ENCODE results near the gene SPRR2E.
"Not testable (repeated sequence)": the region's sequence is repeated elsewhere in the genome, so short reads cannot be mapped to it uniquely, and the experiment has no call there.

The SPRR2E gene

DNA sequence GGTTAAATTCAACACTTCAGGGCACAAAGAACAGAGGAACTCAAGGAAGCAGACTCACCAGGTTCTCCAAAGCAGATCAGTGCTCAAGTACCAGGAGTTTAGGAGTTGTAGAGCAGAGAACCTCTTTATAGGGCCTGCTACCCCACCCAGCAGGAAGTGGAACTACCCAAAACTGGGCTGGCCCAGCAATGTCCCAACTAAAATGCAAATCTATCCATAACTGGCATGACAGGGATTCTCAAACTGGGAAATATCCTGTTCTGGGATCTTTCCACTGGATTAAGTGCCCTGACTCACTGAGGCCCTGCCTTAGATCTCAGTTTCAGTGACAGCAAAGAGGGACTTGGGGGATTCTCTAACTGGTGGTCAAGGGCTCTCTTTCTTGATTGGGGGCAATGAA lies at the start of gene SPRR2E:
Gene SPRR2E (minus strand): TSS at position 101 of the 400 bp plus-strand sequence. CDS start 775 bp downstream, outside the sequence.
- no peak for DNase-seq

DNA sequence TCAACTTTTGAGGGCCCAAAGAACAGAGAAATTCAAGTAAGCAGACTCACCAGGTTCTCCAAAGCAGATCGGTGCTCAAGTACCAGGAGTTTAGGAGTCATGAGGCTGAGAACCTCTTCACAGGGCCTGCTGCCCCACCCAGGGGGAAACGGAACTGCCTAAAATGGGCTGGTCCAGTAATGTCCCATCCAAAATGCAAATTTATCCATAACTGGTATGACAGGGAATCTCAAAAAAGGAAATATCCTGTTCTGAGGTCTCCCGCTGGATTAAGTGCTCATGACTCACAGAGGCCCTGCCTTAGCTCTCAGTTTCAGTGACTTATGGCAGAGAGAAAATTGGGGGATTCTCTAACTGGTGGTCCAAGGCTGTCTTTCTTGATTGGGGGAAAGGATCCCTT lies 47.1 kb upstream of the SPRR2E start:
- DNase-seq = no peak

DNA sequence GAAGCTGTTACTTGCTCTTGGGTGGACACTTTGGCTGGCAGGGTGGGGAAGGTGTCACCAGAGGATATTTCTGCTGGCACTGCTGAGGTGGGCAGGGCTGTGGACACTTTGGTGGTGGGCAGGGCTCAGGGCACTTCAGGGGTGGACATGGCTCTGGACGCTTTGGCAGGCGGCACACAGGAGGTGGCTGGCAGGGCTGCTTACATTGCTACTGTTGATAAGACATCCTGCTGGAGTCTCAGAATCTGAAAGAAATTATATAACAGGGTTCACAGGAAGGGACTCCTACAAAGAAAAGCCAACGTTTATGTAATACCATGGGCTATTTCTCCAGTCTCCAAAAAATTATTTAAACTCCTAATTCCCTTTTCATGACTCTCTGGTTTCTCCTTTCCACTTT lies 46.2 kb upstream of the SPRR2E start:
- no peak for DNase-seq

DNA sequence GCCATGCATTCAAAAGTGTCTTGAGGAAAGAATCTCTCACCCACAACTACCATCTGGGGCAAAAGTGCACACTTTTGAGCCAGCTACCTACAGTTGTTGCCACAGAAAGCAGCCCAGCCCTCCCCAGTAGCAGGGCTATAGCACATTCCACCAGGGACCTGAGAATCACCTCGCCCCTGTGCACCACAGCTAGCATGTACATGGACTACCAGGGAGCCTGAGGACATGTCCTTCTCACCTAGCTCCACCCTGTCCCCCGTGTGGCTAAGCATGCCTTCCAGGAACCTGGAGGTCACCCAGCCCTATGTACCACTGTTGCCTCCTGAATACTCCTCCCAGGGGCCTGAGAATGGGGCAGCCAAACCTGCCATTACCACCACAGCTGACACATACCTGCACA lies 39.4 kb upstream of the SPRR2E start:
- DNase-seq = no peak

DNA sequence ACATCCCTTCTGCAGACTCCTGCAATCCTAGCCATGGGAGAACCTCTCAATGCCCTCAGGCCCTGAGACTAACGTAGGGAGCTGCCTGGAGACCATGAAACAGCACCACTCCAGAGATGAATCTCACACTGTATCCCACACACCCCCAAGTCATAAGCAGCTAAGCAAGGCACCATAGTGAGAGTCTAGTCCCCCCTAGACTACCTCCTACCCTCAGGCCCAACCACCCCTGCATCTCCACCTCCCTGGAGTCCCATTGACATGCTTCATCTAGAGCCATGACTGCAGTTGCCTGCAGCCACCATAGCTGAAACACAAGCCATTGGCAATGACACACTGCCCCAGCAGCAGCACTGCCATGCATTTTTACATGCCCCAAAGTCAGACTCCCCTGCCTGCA lies 38.9 kb upstream of the SPRR2E start:
- DNase-seq = no peak

DNA sequence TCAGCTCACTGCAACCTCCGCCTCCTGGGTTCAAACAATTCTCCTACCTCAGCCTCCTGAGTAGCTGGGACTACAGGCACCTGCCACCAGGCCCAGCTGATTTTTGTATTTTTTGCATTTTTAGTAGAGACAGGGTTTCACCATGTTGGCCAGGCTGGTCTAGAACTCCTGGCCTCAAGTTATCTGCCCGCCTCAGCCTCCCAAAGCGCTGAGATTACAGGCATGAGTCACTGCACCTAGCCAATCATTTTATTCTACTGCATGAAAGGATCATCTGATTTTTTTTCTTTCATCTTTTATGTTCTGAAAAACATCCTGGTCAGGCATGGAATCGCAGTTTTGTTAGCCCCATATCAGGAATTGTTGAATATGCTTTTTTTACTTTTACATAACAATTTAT lies 34.4 kb upstream of the SPRR2E start:
- DNase-seq = not testable (repeated sequence)

DNA sequence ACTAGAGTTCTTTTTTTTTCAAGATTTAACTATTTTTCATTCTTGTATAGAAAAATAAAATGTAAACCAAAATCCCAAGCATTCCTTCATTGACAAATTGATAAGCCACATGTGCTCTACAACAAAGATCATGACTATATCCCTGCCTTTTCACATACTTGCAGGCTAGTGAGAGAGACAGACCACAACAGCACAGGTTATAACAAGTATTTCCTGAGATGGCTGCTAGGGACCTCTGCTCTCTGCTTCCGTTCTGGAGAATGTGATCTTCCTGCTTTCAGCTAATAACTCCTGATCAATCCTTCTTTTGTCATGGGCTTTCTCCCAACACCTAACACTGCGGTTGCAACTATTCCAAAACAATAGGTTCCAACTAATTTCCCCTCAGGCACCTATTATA lies 33.0 kb upstream of the SPRR2E start:
- no peak for DNase-seq

DNA sequence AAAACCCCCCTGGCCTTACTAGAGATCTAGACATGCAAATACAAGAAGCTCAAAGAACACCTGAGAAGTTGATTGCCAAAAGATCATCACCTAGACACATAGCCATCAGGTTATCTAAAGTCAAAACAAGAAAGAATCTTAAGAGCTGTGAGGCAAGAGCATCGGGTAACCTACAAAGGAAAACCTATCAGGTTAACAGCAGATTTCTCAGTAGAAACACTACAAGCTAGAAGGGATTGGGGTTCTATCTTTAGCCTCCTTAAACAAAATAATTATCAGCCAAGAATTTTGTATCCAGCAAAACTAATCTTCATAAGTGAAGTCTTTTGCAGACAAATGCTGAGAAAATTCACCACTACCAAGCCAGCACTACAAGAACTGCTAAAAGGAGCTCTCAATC lies 31.2 kb upstream of the SPRR2E start:
- DNase-seq = no peak

DNA sequence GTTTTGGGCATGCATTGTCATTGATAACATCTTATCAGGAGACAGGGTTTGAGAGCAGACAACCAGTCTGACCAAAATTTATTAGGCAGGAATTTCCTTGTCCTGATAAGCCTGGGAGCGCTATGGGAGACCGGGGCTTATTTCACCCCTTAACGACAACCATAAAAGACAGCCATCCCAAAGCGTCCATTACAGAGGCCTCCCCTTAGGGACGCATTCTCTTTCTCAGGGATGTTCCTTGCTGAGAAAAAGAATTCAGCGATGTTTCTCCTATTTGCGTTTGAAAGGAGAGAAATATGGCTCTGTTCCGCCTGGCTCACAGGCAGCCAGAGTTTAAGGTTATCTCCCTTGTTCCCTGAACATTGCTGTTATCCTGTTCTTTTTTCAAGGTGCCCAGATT lies 29.5 kb upstream of the SPRR2E start:
- not testable (repeated sequence) for DNase-seq

DNA sequence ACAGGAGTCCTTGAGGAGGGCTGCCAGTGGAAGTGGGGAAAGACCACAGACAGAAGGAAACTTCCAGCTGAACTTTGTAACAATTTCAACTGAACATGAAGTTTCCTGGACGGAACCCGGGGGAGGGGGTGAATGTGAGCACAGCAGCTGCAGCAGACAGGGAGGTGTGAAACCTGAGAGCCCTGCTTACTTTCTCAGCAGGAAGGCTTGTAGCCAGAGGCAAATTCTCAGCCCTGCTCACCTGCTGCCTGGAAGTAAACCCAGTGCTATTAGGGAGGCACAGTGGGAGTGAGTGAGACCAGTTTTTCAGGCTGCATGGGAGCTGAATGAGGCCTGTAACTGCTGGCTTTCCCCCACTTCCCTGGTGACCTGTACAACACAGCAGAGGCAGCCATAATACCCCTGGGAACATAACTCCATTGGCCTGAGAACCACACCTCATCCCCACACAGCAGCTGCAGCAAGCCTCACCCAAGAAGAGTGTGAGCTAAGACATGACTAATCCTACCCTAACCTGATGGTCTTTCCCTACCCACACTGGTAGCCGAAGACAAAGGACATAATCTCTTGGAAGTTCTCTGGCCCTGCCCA lies 28.6 kb upstream of the SPRR2E start:
- no peak for DNase-seq

DNA sequence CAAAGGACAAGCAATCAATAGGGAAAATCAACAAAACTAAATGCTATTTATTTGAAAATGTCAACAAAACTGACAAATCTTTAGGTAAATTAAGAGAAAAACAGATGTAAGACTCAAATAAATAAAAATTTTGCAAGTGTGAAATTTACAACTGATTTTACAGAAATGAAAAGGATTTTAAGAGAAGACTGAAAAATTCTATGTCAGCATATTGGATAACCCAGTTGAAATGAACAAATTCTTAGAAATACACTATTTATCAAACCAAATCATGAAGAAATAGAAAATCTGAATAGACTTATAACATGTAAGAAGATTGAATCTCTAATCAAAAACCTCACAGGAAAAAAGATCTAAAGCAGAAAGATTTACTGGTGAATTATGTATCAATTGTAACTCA lies 26.6 kb upstream of the SPRR2E start:
- no peak for DNase-seq

DNA sequence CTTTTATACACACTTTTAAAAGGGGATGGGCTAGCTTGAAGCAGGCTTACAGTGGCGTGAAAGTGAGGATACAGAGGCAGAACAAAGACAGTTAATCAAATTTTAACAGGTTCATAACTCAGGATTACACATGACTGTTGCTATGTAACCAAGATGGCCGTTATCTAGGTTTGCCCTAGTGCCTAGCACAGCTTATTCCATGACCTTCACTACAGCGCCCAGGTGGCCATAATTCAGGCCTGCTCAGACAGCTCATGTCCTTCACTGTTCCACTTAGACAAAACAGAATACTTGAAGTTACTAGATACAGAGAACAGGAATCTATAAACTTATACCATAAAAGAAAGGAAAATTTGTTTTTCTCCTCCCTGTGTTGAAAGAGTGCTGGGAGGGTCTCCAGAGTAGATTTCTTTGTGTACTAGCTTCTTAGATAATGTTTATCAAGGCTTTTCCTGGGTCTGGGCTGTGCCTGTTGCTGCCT lies 25.2 kb upstream of the SPRR2E start:
- DNase-seq = no peak

DNA sequence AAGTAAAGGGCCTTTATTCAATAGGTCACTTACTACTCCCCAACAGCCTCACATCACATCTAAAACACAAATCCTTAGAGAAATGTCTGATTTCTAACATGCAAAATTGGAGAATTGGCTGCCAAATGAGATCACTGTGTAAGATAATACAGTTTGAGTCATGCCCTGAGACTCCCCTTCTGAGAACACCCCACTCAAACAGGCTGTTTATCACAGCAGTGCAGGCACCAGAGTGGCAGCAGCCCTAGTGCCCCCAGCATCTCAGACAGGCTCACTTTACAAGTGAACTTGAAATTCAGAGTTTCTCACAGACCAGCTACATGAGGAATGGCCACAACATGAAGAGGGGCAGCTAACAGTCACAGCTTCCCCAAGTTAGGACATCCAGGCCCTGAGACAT lies 20.9 kb upstream of the SPRR2E start:
- not testable (repeated sequence) for DNase-seq

DNA sequence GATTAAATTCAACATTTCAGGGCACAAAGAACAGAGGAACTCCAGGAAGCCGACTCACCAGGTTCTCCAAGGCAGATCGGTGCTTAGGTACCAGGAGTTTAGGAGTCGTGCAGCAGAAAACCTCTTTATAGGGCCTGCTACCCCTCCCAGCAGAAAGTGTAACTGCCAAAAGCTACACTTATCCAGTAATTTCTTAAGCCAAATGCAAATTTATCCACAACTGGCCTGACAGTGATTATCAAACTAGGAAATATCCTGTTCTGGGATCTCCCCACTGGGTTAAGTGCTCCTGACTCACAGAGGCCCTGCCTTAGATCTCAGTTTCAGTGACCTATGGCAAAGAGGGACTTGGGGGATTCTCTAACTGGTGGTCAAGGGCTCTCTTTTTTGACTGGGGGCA lies 19.1 kb upstream of the SPRR2E start, which contains the start of gene SPRR2F:
Gene SPRR2F (minus strand): TSS at position 101 of the 400 bp plus-strand sequence. CDS start 783 bp downstream, outside the sequence.
- DNase-seq = no peak

DNA sequence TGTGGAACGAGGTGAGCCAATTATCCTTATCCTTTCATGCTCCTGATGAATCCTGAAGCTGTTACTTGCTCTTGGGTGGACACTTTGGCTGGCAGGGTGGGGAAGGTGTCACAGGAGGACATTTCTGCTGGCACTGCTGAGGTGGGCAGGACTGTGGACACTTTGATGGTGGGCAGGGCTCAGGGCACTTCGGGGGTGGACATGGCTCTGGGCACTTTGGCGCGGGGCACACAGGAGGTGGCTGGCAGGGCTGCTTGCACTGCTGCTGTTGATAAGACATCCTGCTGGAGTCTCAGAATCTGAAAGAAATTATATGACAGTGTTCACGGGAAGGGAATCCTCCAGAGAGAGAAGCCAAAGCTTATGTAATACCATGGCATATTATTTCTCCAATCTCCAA lies 18.1 kb upstream of the SPRR2E start:
- not testable (repeated sequence) for DNase-seq

DNA sequence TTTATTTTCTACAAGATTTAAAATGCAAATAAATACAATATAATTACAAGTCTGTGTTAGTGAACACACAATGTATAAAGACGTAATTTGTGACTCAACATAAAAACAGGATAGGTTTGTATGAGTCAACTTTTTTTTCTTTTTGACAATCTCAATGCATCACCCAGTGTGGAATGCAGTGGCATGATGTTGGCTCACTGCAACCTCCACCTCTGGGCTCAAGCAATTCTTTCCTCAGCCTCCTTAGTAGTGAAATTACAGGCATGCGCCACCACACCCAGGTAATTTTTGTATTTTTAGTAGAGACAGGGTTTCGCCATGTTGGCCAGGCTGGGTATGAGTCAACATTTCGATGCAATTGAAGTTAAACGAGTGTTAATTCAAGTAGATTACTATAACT lies 5.9 kb upstream of the SPRR2E start:
- DNase-seq = no peak

DNA sequence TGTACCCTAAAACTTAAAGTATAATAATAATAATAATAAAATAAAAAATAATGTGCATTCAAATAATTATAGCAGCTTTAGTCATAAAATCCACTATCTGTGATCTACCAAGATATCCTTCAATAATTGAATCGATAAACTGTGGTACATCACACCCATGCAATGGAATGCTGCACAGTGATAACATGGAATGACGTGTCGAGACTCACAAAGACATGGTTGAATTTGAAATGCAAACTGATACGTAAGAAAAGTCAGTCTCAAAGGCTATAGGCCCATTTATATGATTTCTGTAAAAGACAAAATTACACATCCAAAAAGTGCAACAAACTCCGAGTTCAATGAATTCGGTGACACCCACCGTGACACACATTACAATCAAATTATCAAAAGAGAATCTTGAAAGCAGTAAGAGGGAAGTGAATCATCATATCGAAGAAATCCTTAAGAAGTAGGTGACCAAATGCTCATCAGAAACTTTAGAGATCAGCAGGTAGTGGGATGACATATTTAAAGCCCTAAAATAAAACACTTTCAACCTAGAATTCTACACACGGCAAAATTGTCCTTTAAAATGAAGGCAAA lies 5.2 kb upstream of the SPRR2E start:
- no peak for DNase-seq

DNA sequence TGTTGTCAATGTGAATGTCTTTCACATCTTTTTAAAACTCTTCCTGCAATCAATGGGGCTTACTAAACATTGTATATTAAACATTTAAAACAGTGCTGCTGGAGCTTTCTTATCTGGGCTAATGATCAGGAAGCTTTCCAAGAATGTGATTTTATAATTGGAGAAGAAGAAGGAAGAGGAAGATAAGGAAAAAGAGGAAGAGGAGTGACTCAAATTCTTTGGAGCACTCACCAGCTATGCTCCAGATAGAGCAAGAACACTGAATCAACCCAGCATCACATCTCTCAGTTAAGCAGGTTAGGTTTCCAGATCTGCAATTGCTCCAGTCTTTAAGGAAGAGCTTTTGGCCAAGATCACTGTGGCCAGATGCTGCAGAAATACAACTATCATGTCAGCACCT lies 1.4 kb upstream of the SPRR2E start:
- DNase-seq = no peak

DNA sequence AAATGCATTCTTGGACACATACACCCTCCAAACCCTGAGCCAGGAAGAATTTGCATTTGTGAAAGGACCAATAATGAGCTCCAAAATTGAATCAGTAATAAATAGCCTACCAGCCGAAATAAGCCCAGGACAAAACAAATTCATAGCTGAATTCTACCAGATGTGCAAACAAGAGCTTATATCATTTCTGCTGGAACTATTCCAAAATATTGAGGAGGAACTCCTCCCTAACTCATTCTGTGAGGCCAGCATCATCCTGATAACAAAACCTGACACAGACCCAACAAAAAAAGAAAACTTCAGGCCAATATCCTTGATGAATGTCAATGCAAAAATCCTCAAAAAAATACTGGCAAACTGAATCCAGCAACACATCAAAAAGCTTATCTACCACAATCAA lies 6.7 kb downstream of the SPRR2E start:
- no peak for DNase-seq

DNA sequence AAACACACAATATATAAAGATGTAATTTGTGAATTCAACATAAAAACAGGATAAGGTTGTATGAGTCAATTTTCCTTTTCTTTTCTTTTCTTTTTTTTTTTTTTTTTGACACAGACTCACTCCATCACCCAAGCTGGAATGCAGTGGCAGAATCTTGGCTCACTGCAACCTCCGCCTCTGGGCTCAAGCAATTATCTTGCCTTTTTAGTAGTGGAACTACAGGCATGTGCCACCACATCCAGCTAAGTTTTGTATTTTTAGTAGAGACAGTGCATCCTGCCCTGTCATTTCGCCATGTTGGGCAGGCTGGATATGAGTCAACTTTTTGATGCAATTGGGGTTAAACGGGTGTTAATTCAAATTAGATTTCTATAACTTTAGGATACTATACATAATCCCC lies 12.6 kb downstream of the SPRR2E start:
- DNase-seq = no peak

DNA sequence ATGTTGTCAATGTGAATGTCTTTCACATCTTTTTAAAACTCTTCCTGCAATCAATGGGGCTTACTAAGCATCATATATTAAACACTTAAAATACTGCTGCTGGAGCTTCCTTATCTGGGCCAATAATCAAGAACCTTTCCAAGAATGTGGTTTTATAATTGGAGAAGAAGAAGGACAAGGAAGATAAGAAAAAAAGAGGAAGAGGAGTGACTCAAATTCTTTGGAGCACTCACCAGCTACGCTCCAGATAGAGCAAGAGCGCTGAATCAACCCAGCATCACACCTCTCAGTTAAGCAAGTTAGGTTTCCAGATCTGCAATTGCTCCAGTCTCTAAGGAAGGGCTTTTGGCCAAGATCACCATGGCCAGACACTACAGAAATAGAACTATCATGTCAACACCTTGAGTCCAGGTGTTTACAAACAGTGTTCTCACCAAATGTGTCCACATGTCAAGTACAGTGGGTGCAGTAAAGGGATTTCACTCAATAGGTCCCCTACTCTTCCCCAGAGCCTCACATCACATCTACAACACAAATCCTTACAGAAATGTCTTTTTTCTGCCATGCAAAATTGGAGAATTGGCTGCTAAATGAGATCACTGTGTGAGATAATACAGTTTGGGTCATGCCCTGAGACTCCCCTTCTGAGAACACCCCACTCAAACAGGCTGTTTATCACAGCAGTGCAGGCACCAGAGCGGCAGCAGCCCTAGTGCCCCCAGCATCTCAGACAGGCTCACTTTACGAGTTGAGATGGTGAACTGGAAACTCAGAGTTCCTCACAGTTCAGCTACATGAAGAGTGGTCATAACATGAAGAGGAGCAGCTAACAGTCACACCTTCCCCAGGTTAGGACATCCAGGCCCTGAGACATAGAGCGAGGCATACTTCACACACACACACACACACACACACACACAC lies 21.3 kb downstream of the SPRR2E start:
- DNase-seq = no peak

DNA sequence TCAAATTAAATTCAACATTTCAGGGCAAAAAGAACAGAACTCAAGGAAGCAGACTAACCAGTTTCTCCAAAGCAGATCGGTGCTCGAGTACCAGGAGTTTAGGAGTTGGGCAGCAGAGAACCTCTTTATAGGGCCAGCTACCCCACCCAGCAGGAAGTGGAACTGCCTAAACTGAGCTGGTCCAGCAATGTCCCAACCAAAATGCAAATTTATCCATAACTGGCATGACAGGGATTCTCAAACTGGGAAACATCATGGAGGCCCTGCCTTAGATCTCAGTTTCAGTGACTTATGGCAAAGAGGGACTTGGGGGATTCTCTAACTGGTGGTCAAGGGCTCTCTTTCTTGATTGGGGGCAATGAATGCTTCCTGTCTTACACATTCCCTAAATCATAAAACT lies 22.8 kb downstream of the SPRR2E start, which contains the start of gene SPRR2B:
Gene SPRR2B (minus strand): TSS at position 101 of the 400 bp plus-strand sequence. CDS start 772 bp downstream, outside the sequence.
- no peak for DNase-seq

DNA sequence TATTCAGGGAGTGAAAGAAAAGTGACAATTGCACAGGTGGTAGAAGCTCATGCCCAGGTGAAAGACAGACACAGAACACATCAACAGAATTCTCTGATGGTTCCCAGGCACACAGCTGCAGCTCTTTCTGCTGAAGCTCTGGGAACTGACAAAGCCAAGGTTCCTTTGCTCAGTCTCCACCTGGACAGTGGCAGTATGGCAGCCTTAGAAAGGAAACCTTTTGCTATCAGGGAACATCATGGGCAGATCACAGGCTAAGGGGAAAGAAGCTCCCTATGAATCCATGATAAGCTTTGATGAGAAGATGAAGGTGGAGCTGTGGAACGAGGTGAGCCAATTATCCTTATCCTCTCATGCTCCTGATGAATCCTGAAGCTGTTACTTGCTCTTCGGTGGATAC lies 24.1 kb downstream of the SPRR2E start:
- no peak for DNase-seq

All from midbrain (tissue), 1 donor.